NCI-H2196 treated with DMSO at 0.1 percent for 48 hours (cell line): ENCODE data around the gene CACNG6.
"Not testable (repeated sequence)": the region's sequence is repeated elsewhere in the genome, so short reads cannot be mapped to it uniquely, and the experiment has no call there.

Source experiments
- DNase-seq: peaks from one replicate; lab custom pipeline; 2025; ENCODE audit not compliant: unreplicated experiment; lab: John Stamatoyannopoulos, UW

The CACNG6 gene

GRCh38 chr19:53999694-54000093 is 8.3 kb downstream of the CACNG6 start:
- DNase-seq, result no peak

GRCh38 chr19:54001496-54001895 is 10.1 kb downstream of the CACNG6 start:
- no peak for DNase-seq

GRCh38 chr19:54002495-54003315 is 11.3 kb downstream of the CACNG6 start:
- no peak for DNase-seq

DNA sequence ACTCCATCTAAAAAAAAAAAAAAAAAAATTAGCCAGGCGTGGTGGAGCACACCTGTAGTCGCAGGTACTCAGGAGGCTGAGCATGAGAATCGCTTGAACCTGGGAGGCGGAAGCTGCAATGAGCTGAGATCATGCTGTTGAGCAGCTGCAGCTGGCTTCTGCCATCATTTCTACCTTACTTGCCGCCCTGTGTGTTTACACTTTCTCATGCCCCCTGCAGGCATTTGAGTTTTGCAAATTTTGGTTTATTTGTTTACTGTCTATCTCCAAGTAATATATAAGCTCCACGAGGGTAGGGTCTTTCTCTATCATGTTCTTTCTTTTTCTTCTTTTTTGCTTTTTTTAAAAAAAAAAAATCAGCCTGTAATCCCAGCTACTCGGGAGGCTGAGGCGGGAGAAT is 18.0 kb downstream of the CACNG6 start:
- DNase-seq, result no peak

DNA sequence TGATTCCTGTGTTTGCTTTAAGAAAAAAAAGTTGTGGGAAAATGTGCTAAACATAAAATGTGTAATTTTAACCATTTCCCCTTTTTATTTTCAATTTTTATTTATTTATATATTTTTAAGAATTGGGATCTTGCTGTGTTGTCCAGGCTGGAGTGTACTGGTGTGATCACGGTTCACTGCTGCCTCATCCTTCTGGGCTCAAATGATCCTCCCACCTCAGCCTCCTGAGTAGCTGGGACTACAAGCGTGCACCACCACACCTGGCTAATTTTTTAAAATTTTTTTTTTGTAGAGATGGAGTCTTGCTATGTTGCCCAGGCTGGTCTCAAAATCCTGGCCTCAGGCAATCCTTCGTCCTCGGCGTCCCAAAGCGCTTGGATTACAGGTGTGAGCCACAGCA is 19.0 kb downstream of the CACNG6 start:
- no peak for DNase-seq

GRCh38 chr19:54011507-54012211 is 20.2 kb downstream of the CACNG6 start:
- DNase-seq, result no peak

GRCh38 chr19:54013866-54014265 is 22.4 kb downstream of the CACNG6 start:
- no peak for DNase-seq

GRCh38 chr19:54014920-54015560 is 23.6 kb downstream of the CACNG6 start:
- DNase-seq, result no peak

DNA sequence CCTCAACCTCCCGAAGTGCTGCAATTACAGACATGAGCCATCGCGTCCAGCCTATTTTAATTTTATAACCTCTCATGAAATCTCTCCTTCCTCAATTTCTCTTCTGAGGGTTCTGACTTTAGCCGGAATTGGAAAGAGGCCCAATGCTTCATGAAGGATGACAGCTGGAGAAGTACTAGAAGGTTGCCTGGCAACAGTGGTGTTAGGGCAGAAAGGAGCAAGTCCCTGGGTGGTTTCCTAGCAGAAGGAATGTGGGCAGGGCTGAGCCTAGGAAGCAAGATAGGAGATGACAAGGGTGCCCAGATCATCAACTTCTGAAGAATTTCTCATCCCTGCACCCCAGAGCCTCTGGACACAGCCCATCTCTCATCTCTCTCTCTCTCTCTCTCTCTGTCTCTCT is 25.8 kb downstream of the CACNG6 start:
- DNase-seq, result no peak

- DNase-seq, result no peak
These were observed 29.9 kb downstream of the CACNG6 start for GRCh38 chr19:54021363-54021762.

DNA sequence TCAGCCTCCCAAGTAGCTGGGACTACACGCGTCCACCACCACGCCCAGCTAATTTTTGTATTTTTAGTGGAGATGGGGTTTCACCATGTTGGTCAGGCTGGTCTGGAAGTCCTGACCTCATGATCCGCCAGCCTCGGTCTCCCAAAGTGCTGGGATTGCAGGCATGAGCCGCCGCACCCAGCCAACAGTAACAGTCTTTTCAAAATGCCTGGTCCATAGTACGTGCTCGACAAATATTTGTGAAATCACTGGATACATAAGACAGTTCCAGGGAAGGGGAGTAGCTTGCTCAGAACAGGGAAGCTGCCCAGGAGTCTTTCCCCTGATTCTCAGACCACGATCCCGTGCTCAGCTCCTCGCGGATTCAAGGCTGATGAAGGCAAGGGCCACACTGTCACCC is 30.5 kb downstream of the CACNG6 start:
- no peak for DNase-seq

DNA sequence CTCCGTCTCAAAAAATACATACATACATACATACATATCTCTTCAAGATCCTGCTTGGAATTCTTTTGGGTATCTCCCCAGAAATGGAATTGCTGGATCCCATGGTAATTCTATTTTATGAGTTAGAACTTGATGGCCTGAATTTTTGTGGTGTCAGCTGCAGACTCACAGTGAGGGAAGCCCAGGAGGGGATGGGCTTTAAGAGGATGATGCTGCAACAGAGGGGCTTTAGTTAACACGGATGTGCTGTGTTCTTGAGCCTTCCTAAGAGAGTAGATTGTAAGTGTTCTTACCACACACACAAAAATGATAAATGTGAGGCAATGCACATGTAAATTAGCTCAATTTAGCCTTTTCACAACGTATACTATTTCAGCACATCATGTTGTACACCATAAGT is 31.8 kb downstream of the CACNG6 start:
- DNase-seq, result no peak

DNA sequence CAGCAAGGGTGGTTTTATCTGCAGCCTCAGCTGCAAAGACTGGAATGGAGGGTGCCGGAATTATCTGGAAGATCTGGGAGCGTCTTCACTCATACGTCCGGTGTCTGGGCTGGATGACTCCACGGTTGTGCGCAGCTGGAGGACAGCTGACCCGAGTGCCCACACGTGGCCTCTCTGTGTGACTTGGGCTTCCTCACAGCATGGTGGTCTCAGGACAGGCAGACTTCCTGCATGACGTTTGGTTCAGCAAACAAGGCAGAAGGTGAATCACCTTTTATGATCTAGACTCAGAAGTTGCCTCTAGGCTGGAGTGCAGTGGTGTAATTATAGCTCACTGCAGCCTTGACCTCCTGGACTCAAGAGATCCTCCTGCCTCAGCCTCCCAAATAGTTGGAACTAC is 33.2 kb downstream of the CACNG6 start:
- DNase-seq, result no peak

GRCh38 chr19:54026656-54027055 is 35.2 kb downstream of the CACNG6 start:
- DNase-seq, result no peak

DNA sequence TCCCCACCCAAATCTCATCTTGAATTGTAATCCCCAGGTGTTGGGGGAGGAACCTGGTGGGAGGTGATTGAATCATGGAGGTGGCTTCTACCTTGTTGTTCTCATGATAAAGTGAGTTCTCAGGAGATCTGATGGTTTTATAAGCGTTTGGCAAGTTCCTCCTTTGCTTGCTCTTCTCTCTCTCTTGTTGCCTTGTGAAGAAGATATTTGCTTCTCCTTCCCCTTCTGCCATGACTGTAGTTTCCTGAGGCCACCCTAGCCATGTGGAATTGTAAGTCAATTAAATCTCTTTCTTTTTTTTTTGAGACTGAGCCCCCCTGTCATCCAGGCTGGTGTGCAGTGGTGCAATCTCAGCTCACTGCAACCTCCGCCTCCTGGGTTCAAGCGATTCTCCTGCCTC is 37.9 kb downstream of the CACNG6 start:
- no peak for DNase-seq

GRCh38 chr19:54029930-54030490 is 38.6 kb downstream of the CACNG6 start:
- DNase-seq, result no peak

DNA sequence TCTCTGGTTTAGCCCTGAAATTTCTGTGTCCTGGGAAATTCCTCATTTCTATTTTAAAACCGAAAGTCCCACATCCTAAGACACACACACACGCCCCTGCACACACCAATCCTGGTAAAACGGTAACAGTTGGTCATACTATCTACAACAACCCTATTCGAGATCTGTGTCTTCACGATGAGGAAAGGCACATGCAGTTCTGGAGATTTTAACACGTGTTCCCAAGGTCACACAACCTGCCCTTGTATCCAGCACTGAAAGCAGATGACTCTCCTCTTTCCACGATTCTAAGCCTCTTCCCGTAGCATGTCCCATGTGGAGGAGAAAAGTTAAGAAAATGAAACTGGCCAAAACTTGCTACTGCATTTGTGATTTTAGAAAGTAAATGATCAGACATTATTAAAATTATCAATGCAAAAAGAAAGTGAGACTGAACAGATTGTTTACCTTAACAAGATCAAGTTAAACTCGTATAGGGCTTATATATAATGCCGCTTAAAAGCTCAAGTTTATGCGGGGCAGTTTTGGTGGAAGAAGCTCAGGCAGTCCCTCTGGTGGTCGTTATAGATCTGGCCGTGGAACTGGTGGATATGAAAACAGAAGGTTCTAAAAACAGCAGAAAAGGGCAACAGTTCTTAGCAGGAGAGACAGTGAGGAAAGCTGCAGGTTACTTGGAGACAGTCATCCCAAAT is 39.6 kb downstream of the CACNG6 start:
- DNase-seq, result no peak

DNA sequence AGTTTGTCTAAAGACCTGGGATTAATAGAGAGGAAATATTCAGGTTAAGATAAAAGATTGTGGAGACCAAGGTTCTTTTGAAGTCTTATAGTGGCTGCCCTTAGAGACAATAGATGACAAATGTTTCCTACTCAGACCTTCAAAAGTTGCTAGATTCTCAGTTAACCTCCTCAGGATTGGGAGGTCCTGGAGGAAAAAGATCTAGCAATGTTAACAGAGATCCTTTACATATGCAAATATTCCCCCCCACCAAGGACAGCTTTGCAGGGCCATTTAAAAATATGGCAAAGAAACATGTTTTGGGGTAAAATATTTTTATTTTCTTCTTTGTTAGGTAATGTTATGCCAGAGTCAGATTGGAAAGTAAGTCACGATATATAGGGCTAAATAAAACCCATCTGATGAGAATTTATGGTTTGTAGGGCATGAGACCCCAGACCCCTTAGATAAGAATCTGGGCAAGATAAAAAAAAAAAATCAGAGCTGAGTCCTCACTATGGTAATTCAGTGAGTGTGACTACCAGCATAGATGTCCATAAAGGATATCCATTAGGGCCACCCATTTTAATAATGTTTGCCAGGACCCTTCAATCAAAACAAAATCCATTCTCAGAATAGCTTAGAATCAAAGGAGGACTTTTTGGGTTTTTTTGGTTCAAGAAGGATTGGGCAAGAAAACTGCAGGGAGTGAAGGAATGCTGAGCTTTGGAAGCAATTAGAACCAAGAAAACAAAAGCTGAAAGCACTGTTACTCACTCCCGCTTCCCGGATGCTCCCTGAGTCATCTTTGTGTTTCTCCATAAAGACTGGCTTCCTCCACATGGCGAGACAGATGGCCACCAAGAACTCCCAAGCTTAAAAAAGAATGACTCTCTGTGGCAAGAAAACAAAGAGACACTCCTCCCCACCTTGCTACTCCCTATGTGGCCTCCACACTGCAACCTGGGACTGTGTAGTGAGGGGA is 44.1 kb downstream of the CACNG6 start:
- no peak for DNase-seq

DNA sequence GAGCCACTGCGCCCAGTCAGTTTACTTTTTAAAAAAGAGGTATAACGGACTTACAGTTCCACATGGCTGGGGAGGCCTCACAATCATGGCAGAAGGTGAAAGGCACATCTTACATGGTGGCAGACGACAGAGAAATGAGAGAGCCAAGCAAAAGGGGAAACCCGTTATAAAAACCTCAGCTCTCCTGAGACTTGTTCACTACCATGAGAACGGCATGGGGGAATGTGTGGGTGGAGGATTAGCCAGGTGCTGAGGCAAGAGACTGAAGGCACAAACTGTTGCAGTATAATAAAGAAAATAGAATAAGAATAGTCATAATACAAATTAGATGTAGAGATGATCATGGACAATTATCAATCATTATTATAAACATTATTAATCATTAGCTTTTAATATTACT is 45.1 kb downstream of the CACNG6 start:
- DNase-seq, result not testable (repeated sequence)

- no peak for DNase-seq
These were observed 48.6 kb downstream of the CACNG6 start for GRCh38 chr19:54040003-54040402.
